ENCODE data around the gene ACP5. TPM values are rescaled to one million over a fixed set of nuclear protein-coding genes. Genes with fewer than 3 reads are reported as not detected.

The ACP5 gene
- total and polyA plus RNA-seq, 2 of the 8 experiments (the other 6 are each of a cell fraction or from before 2014, with no cell fraction given): 9.0 to 14.3 TPM

- no peak for TF ChIP-seq ZNF274 (IDR thresholded peaks at IDR 0.05; ENCODE audit: borderline replicate concordance, extremely low read depth, low read length)
These were observed 48.8 kb upstream of the ACP5 start (continued) for GRCh38 chr19:11626252-11626651.

Measured in H1 (cell line).